ENCODE results near the gene DCAF11.
A peak's percentile ranks its signal among the peaks of the same experiment; 100 is the strongest.

The DCAF11 gene

GRCh38 chr14:24122898-24123297 is 8.3 kb downstream of the DCAF11 start:
- no peak for DNase-seq

GRCh38 chr14:24123424-24124417 is 9.1 kb downstream of the DCAF11 start:
- DNase-seq = no peak

GRCh38 chr14:24126939-24127338 is 12.4 kb downstream of the DCAF11 start:
- DNase-seq = no peak

- no peak for DNase-seq
Observed at GRCh38 chr14:24127673-24128072, 13.1 kb downstream of the DCAF11 start.

- no peak for DNase-seq
Observed at GRCh38 chr14:24129410-24129998, 14.9 kb downstream of the DCAF11 start.

- DNase-seq = no peak
Observed at GRCh38 chr14:24130380-24130716, 15.8 kb downstream of the DCAF11 start, which contains the start of gene FITM1. Gene FITM1, plus strand, starts transcription at chr14:24130659. Its CDS starts 905 bp downstream, at chr14:24131564.

- no peak for DNase-seq
Observed at GRCh38 chr14:24130717-24131548, 16.4 kb downstream of the DCAF11 start.

GRCh38 chr14:24131549-24131966 is 17.0 kb downstream of the DCAF11 start:
- DNase-seq = no peak

GRCh38 chr14:24132061-24132685 is 17.6 kb downstream of the DCAF11 start:
- DNase-seq = no peak

- DNase-seq = no peak
Observed at GRCh38 chr14:24132976-24133375, 18.4 kb downstream of the DCAF11 start.

- DNase-seq = no peak
Observed at GRCh38 chr14:24133735-24134134, 19.2 kb downstream of the DCAF11 start.

GRCh38 chr14:24135584-24135833 is 20.9 kb downstream of the DCAF11 start:
- no peak for DNase-seq

- peak; percentile 78 for DNase-seq
Observed at GRCh38 chr14:24135834-24136683, 21.5 kb downstream of the DCAF11 start, which contains the start of gene PSME1. Gene PSME1, plus strand, starts transcription at chr14:24136194. Its CDS starts 69 bp downstream, at chr14:24136263.

- no peak for DNase-seq
Observed at GRCh38 chr14:24136684-24137528, 22.3 kb downstream of the DCAF11 start.

- DNase-seq = no peak
Observed at GRCh38 chr14:24137529-24138395, 23.2 kb downstream of the DCAF11 start.

GRCh38 chr14:24138396-24139271 is 24.1 kb downstream of the DCAF11 start:
- no peak for DNase-seq

- no peak for DNase-seq
Observed at GRCh38 chr14:24139272-24139934, 24.8 kb downstream of the DCAF11 start.
